Neutrophil (primary cell): Measurements from ENCODE around the gene KRT84.

Source experiments
- H3K27ac ChIP-seq: fragments of 200-600 bp; sonication (generic); 2 replicates; pipeline ENCODE4 v1.5.1; 2016; ENCODE audit warnings: mild to moderate bottlenecking, moderate library complexity
- H3K27me3 ChIP-seq: fragments of 200-600 bp; sonication (generic); 2 replicates; pipeline ENCODE4 v1.6.0; 2016; ENCODE audit warnings: mild to moderate bottlenecking
- H3K36me3 ChIP-seq: fragments of 200-600 bp; sonication (generic); 2 replicates; pipeline ENCODE4 v1.5.1; 2017
- H3K4me1 ChIP-seq, 2 experiments: fragments of 200-600 bp in 1 of 2; sonication (generic) in 1 of 2; 1 replicate in 1 of 2; 2 replicates in 1 of 2; pipeline versions ENCODE4 v1.5.1 to v1.6.1; 2013 to 2016; ENCODE audit warnings: low read depth in 1 of 2, low read length in 1 of 2, mild to moderate bottlenecking in 1 of 2, moderate library complexity in 1 of 2; ENCODE audit not compliant: control insufficient read depth in 1 of 2, insufficient read depth in 1 of 2
- H3K4me3 ChIP-seq, 2 experiments: fragments of 200-600 bp in 1 of 2; sonication (generic) in 1 of 2; 1 replicate in 1 of 2; 2 replicates in 1 of 2; pipeline ENCODE4 v1.5.1; 2013 to 2016; ENCODE audit warnings: low read depth in 1 of 2, low read length in 1 of 2, mild to moderate bottlenecking in 1 of 2, moderate library complexity in 1 of 2
- H3K9me3 ChIP-seq: fragments of 200-600 bp; sonication (generic); 2 replicates; pipeline ENCODE4 v1.5.1; 2016
- TF ChIP-seq, protein P1 (sequence below): fragments of 200-600 bp; sonication (generic); IDR thresholded peaks from 2 replicates; pipeline ENCODE4 v1.5.1; 2016; ENCODE audit warnings: antibody characterized with exemption

The KRT84 gene

DNA sequence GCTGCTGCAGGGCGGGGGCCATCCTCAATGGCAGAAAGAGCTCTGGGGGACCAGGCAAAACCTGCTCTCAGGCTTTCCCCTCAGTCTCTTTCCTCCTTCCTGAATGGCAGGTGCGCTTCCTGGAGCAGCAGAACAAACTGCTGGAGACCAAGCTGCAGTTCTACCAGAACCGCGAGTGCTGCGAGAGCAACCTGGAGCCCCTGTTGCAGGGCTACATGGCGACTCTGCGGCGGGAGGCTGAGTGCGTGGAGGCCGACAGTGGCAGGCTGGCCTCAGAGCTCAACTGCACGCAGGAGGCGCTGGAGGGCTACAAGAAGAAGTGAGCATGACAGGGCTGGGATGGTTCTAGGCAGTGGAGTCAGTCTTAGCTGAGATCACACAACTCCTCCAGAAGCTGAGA is 41.3 kb downstream of the KRT84 start:
- Histone ChIP-seq H3K27ac (no peak overlapping the region), H3K27me3 (peaks cover 5% of the 10 kb centered on the region), H3K4me3 (no peak overlapping the region), H3K9me3 (no peaks in the 10 kb centered on the region), H3K4me1 (no peaks in the 10 kb centered on the region), H3K36me3 (no peaks in the 10 kb centered on the region)
- TF ChIP-seq, protein P1, sequence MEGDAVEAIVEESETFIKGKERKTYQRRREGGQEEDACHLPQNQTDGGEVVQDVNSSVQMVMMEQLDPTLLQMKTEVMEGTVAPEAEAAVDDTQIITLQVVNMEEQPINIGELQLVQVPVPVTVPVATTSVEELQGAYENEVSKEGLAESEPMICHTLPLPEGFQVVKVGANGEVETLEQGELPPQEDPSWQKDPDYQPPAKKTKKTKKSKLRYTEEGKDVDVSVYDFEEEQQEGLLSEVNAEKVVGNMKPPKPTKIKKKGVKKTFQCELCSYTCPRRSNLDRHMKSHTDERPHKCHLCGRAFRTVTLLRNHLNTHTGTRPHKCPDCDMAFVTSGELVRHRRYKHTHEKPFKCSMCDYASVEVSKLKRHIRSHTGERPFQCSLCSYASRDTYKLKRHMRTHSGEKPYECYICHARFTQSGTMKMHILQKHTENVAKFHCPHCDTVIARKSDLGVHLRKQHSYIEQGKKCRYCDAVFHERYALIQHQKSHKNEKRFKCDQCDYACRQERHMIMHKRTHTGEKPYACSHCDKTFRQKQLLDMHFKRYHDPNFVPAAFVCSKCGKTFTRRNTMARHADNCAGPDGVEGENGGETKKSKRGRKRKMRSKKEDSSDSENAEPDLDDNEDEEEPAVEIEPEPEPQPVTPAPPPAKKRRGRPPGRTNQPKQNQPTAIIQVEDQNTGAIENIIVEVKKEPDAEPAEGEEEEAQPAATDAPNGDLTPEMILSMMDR, result no peak

DNA sequence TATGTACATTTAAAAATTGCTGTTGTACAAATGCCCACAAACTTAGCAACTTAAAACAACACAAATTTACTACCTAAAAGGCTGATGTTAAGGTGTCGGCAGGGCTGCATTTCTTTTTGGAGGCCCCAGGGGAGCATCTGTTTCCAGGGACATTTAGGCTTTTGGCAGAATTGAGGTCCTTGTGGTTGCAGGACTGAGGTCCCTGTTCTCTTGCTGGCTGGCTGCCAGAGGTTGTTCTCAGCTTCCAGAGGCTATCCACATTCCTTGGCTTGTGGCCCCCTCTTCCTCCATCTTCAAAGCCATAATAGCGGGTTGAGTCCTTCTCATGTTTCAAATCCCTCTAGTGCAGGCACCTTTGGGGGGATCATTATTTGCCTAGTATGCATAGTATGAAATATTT is 41.9 kb downstream of the KRT84 start:
- H3K36me3 ChIP-seq, result no peaks in the 10 kb centered on the region
- H3K4me1 ChIP-seq, result no peaks in the 10 kb centered on the region
- H3K4me3 ChIP-seq, result no peak overlapping the region
- TF ChIP-seq, protein P1, result no peak
- H3K27me3 ChIP-seq, result peaks cover 5% of the 10 kb centered on the region
- H3K27ac ChIP-seq, result no peak overlapping the region
- H3K9me3 ChIP-seq, result no peaks in the 10 kb centered on the region

DNA sequence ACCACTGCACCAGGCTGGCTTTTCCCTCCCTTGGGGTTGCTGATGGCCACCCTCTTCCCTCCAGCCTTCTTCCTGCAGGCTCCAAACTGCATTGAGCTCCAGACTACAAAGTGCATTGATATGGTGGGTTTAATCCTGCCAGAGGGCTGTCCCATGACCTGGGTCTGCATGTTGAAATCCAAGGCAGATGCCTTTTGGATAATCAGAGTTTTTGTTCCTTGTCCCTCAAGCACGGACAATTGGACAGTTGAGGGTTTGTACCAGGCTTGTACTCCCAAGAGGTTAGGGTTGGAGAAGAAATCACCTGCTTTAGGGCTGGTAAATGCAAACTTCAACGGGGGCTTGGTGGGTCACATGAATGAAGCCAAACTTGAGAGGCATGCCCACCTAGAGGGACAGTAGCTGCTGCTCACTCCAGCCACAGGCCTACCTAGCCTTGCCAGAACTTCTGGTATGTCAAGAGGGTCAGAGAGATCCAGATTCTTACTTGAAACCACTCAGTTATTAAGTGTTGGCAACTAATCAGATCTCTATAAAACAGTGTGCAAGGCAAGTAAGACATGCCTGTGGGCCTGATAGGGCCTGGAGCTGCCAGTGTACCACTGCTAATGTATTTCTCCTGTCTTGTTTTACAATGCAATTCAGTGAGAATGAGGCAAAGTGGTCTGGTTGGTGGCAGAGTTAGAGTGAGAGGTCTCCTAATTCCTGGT is 42.5 kb downstream of the KRT84 start:
- TF ChIP-seq, protein P1, result no peak
- H3K36me3 ChIP-seq, result no peaks in the 10 kb centered on the region
- H3K4me3 ChIP-seq, result no peak overlapping the region
- H3K27ac ChIP-seq, result no peak overlapping the region
- H3K9me3 ChIP-seq, result no peaks in the 10 kb centered on the region
- H3K27me3 ChIP-seq, result peaks cover 5% of the 10 kb centered on the region
- no peaks in the 10 kb centered on the region for H3K4me1 ChIP-seq

DNA sequence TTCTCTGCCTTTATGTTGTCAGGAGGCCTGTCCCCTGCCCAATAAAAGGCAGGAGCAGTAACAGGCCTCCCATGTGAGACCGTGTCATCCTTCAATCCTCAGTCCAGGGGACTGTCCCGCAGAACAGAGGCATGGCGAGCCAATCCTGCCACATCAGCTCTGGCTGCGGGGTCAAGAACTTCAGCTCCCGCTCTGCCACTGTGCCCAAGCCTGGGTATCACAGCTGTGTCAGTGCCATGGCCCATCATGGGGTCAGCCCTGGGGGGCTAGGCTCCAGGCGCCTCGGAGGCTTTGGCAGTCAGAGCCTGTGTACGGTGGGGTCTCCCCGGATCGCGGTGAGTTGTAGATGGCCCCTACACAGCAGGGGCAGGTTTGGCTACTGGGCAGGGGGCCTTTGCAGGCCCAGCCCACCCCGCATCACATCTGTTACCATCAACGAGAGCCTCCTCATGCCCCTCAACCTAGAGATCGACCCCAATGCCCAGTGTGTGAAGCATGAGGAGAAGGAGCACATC is 44.3 kb downstream of the KRT84 start:
- H3K4me3 ChIP-seq, result no peak overlapping the region
- no peaks in the 10 kb centered on the region for H3K9me3 ChIP-seq
- TF ChIP-seq, protein P1, result no peak

DNA sequence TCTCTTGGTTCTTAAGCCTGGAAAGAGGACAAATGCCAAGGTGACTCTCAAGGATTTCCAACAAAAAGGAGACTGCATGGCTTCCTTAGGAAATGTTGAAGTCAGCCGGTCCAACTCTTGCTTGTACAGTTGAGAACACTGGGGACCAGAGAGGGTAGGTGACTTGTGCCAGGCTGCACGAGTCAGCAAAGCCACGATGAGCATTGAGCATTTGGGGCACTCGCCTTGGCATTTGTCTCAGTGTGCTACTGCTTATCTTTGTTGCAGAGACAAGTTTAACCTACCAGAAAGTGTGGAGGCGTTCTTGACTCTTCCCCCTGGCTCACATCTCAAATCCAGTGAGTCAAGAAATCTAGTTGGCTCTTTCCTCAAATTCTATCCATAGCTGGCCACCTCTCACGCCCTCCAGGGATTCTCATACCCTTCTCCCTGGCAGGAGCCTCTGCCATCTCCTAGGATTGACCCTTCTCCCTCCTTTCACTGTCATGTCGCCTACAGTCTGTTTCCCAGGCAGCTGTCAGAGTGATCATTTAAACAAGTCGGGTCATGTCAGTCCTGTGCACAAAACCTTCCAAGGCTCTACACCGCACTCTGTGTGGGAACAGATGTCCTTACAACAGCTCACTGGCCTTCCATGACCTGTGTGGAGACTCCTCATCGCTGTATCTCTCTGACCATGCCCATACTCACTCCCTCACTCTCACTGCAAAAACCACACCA is 47.1 kb downstream of the KRT84 start:
- no peak overlapping the region for H3K4me3 ChIP-seq
- no peaks in the 10 kb centered on the region for H3K4me1 ChIP-seq
- no peak overlapping the region for H3K27ac ChIP-seq
- peaks cover 15% of the 10 kb centered on the region for H3K27me3 ChIP-seq
- no peaks in the 10 kb centered on the region for H3K36me3 ChIP-seq
- TF ChIP-seq, protein P1, result no peak
- no peaks in the 10 kb centered on the region for H3K9me3 ChIP-seq

More for the DNA sequence above, 44.3 kb downstream of the KRT84 start:
- no peaks in the 10 kb centered on the region for H3K4me1 ChIP-seq
- peaks cover 5% of the 10 kb centered on the region for H3K27me3 ChIP-seq
- H3K36me3 ChIP-seq, result no peaks in the 10 kb centered on the region
- H3K27ac ChIP-seq, result no peak overlapping the region
